NOMO-1 (cell line): Measurements from ENCODE around the gene SNAI3.

Source experiments
- DNase-seq, 2 experiments: peaks; one replicate each; lab custom pipeline; 2025; ENCODE audit not compliant: unreplicated experiment in 2 of 2; lab: John Stamatoyannopoulos, UW

Gene SNAI3

GRCh38 chr16:88691924-88692560, 5.7 kb upstream of the SNAI3 start:
- DNase-seq, result peak; percentile 79 to 83

- DNase-seq, result no peak
These were observed 5.0 kb upstream of the SNAI3 start for GRCh38 chr16:88691129-88691813.

- DNase-seq, result no peak
These were observed 4.2 kb upstream of the SNAI3 start for GRCh38 chr16:88690341-88691128.

GRCh38 chr16:88688013-88688778, 1.9 kb upstream of the SNAI3 start:
- no peak for DNase-seq

- DNase-seq, result no peak
These were observed 1.3 kb upstream of the SNAI3 start for GRCh38 chr16:88687676-88688012.

GRCh38 chr16:88687254-88687576, 908 bp upstream of the SNAI3 start:
- no peak for DNase-seq

GRCh38 chr16:88686062-88686438, 257 bp downstream of the SNAI3 start:
- peak; percentile 20 to 51 for DNase-seq

GRCh38 chr16:88685156-88686061, 898 bp downstream of the SNAI3 start:
- peak; percentile 78 to 80 for DNase-seq

- DNase-seq, result no peak
These were observed 1.6 kb downstream of the SNAI3 start for GRCh38 chr16:88684569-88685155.

GRCh38 chr16:88681709-88682451, 4.4 kb downstream of the SNAI3 start:
- DNase-seq, result peak; percentile 76 to 98

- DNase-seq, result peak; percentile 15 to 44
These were observed 5.1 kb downstream of the SNAI3 start for GRCh38 chr16:88681084-88681680.

- no peak for DNase-seq
These were observed 5.7 kb downstream of the SNAI3 start for GRCh38 chr16:88680554-88681083.

GRCh38 chr16:88678224-88678979, 7.9 kb downstream of the SNAI3 start:
- no peak for DNase-seq

- DNase-seq, result no peak
These were observed 8.6 kb downstream of the SNAI3 start for GRCh38 chr16:88677721-88678120.

- no peak for DNase-seq
These were observed 9.6 kb downstream of the SNAI3 start for GRCh38 chr16:88676502-88677242.

- no peak for DNase-seq
These were observed 12.5 kb downstream of the SNAI3 start for GRCh38 chr16:88673716-88674379.

GRCh38 chr16:88672776-88673175, 13.5 kb downstream of the SNAI3 start:
- no peak for DNase-seq
